ENCODE results near the gene DYNC1LI1. TPM values are rescaled to one million over a fixed set of nuclear protein-coding genes. Genes with fewer than 3 reads are reported as not detected.
"Not testable (repeated sequence)": the region's sequence is repeated elsewhere in the genome, so short reads cannot be mapped to it uniquely, and the experiment has no call there.

The DYNC1LI1 gene
- total and polyA plus RNA-seq, 7 experiments from 2014 or later, result 17.9 to 28.5 (median 27.1) TPM

DNA sequence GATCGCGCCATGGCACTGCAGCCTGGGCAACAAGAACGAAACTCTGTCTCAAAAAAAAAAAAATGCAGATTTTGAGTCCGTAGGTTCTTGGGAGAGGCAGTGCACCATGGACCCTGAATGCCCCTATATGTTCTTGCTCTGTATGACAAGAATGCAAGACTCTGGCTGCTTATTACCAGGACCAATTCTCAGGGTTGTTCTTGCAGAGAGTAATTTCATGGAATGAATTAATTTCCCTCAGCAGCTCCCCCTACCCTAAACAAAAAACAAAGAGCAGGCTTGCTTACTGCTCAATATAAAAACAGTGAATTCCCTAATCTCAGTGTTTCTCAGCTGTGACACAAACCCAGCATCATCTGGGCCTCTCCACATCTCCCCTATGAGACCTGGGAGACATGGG lies 20.5 kb upstream of the DYNC1LI1 start:
- H3K36me3 Mint-ChIP-seq, result no peaks in the 10 kb centered on the region
- ATAC-seq, result no peak
- CTCF ChIA-PET, result no interaction called here

DNA sequence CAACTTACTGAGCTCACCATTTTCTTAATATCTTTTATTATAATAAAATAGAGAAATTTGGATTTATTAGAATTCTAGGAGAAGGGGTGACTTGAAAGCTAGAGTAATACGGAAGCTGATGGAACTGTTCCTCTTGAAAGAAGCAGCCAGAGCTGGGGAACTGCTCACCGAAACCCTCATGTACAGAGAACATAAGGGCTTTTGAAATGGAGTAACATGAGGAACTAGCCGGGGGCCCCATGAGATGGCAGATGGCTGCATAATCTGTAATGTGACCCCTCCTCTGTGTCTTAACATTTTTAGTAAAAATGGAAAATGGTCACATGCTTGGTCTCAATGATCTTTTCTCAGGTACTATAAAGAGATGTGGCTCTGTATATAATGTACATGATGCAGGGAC lies 15.7 kb upstream of the DYNC1LI1 start:
- CTCF ChIA-PET, result interaction anchor here (0.7 to 1.2 kb wide), 2 partner anchors 12 to 469 kb away, joined by 3 to 5 read pairs; no protein-coding TSS in a partner anchor
- no peaks in the 10 kb centered on the region for H3K4me1 Mint-ChIP-seq
- H3K27me3 ChIP-seq (ENCODE audit: control insufficient read depth in 2 of 2, insufficient read depth in 2 of 2, low read length in 2 of 2), result no peaks in the 10 kb centered on the region
- DNase-seq (no peak), ATAC-seq (no peak)
- H3K4me1 ChIP-seq (ENCODE audit: control insufficient read depth in 2 of 2, insufficient read depth in 2 of 2, low read length in 2 of 2), result no peaks in the 10 kb centered on the region
- no peak overlapping the region for H3K4me3 ChIP-seq (ENCODE audit: low read length)
- H3K4me3 Mint-ChIP-seq, result no peak overlapping the region
- H3K36me3 ChIP-seq (ENCODE audit: control insufficient read depth in 2 of 3, insufficient read depth in 3 of 3, low read length in 3 of 3), result no peaks in the 10 kb centered on the region
- no peak overlapping the region for H3K27ac ChIP-seq (ENCODE audit: low read depth, low read length)
- H3K9me3 Mint-ChIP-seq, result no peaks in the 10 kb centered on the region
- POLR2A ChIA-PET, result no interaction called here
- H3K36me3 Mint-ChIP-seq, result no peaks in the 10 kb centered on the region
- H3K27me3 Mint-ChIP-seq, result peaks cover 0 to 36% (median 4%) of the 10 kb centered on the region in 5 donors
- intact Hi-C loops (cut with micrococcal nuclease), result no loop called here
- H3K27ac Mint-ChIP-seq, result no peak overlapping the region
- H3K9me3 ChIP-seq (ENCODE audit: control insufficient read depth in 2 of 3, low read length in 3 of 3), result no peaks in the 10 kb centered on the region

More for the DNA sequence above, 20.5 kb upstream of the DYNC1LI1 start:
- no peak for DNase-seq
- no peak overlapping the region for H3K4me3 ChIP-seq (ENCODE audit: low read length)
- intact Hi-C loops (cut with micrococcal nuclease), result no loop called here
- no peaks in the 10 kb centered on the region for H3K36me3 ChIP-seq (ENCODE audit: control insufficient read depth in 2 of 3, insufficient read depth in 3 of 3, low read length in 3 of 3)
- Mint-ChIP-seq H3K9me3 (no peaks in the 10 kb centered on the region), H3K27me3 (peaks cover 0 to 35% (median 3%) of the 10 kb centered on the region in 5 donors), H3K4me1 (peaks cover 0 to 6% (median 0%) of the 10 kb centered on the region in 7 donors), H3K27ac (no peak overlapping the region), H3K4me3 (no peak overlapping the region)
- no peaks in the 10 kb centered on the region for H3K4me1 ChIP-seq (ENCODE audit: control insufficient read depth in 2 of 2, insufficient read depth in 2 of 2, low read length in 2 of 2)
- H3K9me3 ChIP-seq (ENCODE audit: control insufficient read depth in 2 of 3, low read length in 3 of 3), result no peaks in the 10 kb centered on the region
- no peaks in the 10 kb centered on the region for H3K27me3 ChIP-seq (ENCODE audit: control insufficient read depth in 2 of 2, insufficient read depth in 2 of 2, low read length in 2 of 2)
- H3K27ac ChIP-seq (ENCODE audit: low read depth, low read length), result no peak overlapping the region
- POLR2A ChIA-PET, result no interaction called here

DNA sequence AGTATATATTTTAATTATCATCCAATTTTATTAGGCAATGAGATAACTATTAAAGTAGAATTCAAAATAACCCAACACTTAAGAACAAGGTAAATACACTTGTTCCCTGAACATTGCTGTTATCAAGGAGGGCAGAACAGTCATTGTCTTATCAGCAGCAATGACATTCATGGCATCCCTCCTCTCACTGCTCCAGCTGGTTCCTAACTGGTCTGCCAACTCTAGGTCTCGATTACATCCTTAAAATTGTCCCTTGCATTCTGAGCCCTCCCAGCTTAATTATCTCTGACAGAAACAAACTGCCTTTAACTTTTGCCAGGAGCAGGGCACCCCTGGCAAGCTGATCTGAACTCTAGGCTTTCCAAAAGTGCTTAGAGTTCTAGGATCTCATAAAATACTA lies 14.0 kb upstream of the DYNC1LI1 start:
- H3K4me1 Mint-ChIP-seq, result no peaks in the 10 kb centered on the region
- H3K4me1 ChIP-seq (ENCODE audit: control insufficient read depth in 2 of 2, insufficient read depth in 2 of 2, low read length in 2 of 2), result no peaks in the 10 kb centered on the region
- no peaks in the 10 kb centered on the region for H3K36me3 ChIP-seq (ENCODE audit: control insufficient read depth in 2 of 3, insufficient read depth in 3 of 3, low read length in 3 of 3)
- intact Hi-C loops (cut with micrococcal nuclease), result no loop called here
- peaks cover 0 to 35% (median 4%) of the 10 kb centered on the region in 5 donors for H3K27me3 Mint-ChIP-seq
- no peak overlapping the region for H3K4me3 Mint-ChIP-seq
- DNase-seq, result no peak
- POLR2A ChIA-PET, result no interaction called here
- no peaks in the 10 kb centered on the region for H3K36me3 Mint-ChIP-seq
- CTCF ChIA-PET, result interaction anchor here (0.8 kb wide), 1 partner anchor 71 kb away, joined by 3 read pairs; no protein-coding TSS in a partner anchor
- ATAC-seq, result no peak
- no peak overlapping the region for H3K27ac ChIP-seq (ENCODE audit: low read depth, low read length)
- no peaks in the 10 kb centered on the region for H3K27me3 ChIP-seq (ENCODE audit: control insufficient read depth in 2 of 2, insufficient read depth in 2 of 2, low read length in 2 of 2)
- H3K4me3 ChIP-seq (ENCODE audit: low read length), result no peak overlapping the region
- H3K27ac Mint-ChIP-seq, result no peak overlapping the region
- no peaks in the 10 kb centered on the region for H3K9me3 ChIP-seq (ENCODE audit: control insufficient read depth in 2 of 3, low read length in 3 of 3)
- no peaks in the 10 kb centered on the region for H3K9me3 Mint-ChIP-seq

GRCh38 chr3:32583708-32584107 lies 13.1 kb upstream of the DYNC1LI1 start:
- H3K36me3 Mint-ChIP-seq, result no peaks in the 10 kb centered on the region
- intact Hi-C loops (cut with micrococcal nuclease), result no loop called here
- ChIA-PET CTCF (no interaction called here), POLR2A (no interaction called here)
- Histone ChIP-seq H3K27ac (ENCODE audit: low read depth, low read length) (no peak overlapping the region), H3K9me3 (ENCODE audit: control insufficient read depth in 2 of 3, low read length in 3 of 3) (no peaks in the 10 kb centered on the region), H3K4me3 (ENCODE audit: low read length) (no peak overlapping the region), H3K27me3 (ENCODE audit: control insufficient read depth in 2 of 2, insufficient read depth in 2 of 2, low read length in 2 of 2) (no peaks in the 10 kb centered on the region), H3K36me3 (ENCODE audit: control insufficient read depth in 2 of 3, insufficient read depth in 3 of 3, low read length in 3 of 3) (no peaks in the 10 kb centered on the region), H3K4me1 (ENCODE audit: control insufficient read depth in 2 of 2, insufficient read depth in 2 of 2, low read length in 2 of 2) (no peaks in the 10 kb centered on the region)
- H3K27ac Mint-ChIP-seq, result no peak overlapping the region
- no peak for DNase-seq
- no peaks in the 10 kb centered on the region for H3K4me1 Mint-ChIP-seq
- no peaks in the 10 kb centered on the region for H3K9me3 Mint-ChIP-seq
- H3K4me3 Mint-ChIP-seq, result no peak overlapping the region
- ATAC-seq, result no peak
- peaks cover 0 to 28% (median 3%) of the 10 kb centered on the region in 5 donors for H3K27me3 Mint-ChIP-seq

DNA sequence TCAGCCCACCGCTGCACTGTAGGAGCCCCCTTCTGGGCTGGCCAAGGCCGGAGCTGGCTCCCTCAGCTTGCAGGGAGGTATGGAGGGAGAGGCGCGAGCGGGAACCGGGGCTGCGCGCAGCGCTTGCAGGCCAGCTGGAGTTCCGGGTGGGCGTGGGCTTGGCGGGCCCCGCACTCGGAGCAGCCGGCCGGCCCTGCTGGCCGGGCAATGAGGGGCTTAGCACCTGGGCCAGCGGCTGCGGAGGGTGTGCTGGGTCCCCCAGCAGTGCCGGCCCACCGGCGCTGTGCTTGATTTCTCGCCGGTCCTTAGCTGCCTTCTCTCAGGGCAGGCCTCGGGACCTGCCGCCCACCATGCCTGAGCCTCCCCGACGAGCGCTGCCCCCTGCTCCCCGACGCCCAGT lies 8.0 kb upstream of the DYNC1LI1 start:
- Mint-ChIP-seq H3K27me3 (peaks cover 0 to 12% (median 0%) of the 10 kb centered on the region in 5 donors), H3K4me1 (peaks cover 10 to 15% (median 11%) of the 10 kb centered on the region in 7 donors)
- POLR2A ChIA-PET, result interaction anchor here (1.0 to 1.7 kb wide), 2 partner anchors 9 to 11 kb away, joined by 4 to 7 read pairs; no protein-coding TSS in a partner anchor
- H3K36me3 ChIP-seq (ENCODE audit: control insufficient read depth in 2 of 3, insufficient read depth in 3 of 3, low read length in 3 of 3); H3K27me3 ChIP-seq (ENCODE audit: control insufficient read depth in 2 of 2, insufficient read depth in 2 of 2, low read length in 2 of 2); ATAC-seq; H3K9me3 ChIP-seq (ENCODE audit: control insufficient read depth in 2 of 3, low read length in 3 of 3); CTCF ChIA-PET; H3K4me3 ChIP-seq (ENCODE audit: low read length); H3K27ac Mint-ChIP-seq; H3K36me3 Mint-ChIP-seq; H3K4me1 ChIP-seq (ENCODE audit: control insufficient read depth in 2 of 2, insufficient read depth in 2 of 2, low read length in 2 of 2); H3K4me3 Mint-ChIP-seq; DNase-seq; H3K27ac ChIP-seq (ENCODE audit: low read depth, low read length); H3K9me3 Mint-ChIP-seq: not testable (repeated sequence)
- intact Hi-C loops (cut with micrococcal nuclease), result loop anchor here in 1 of 2 donors (10.0 kb wide), 2 partner anchors 664 to 856 kb away; no protein-coding TSS in a partner anchor

GRCh38 chr3:32577581-32578556 lies 7.2 kb upstream of the DYNC1LI1 start:
- ChIA-PET CTCF (no interaction called here), POLR2A (interaction anchor here (1.7 kb wide), 1 partner anchor 8 kb away, joined by 7 read pairs; no protein-coding TSS in a partner anchor)
- ATAC-seq (peak; percentile 67), DNase-seq (no peak)
- H3K27me3 Mint-ChIP-seq, result peaks cover 0 to 8% (median 0%) of the 10 kb centered on the region in 5 donors
- peak overlapping the region in 9 of 10 donors; percentile 16 to 83 (median 56) for H3K4me3 Mint-ChIP-seq
- no peaks in the 10 kb centered on the region for H3K36me3 Mint-ChIP-seq
- Histone ChIP-seq H3K27ac (ENCODE audit: low read depth, low read length) (no peak overlapping the region), H3K36me3 (ENCODE audit: control insufficient read depth in 2 of 3, insufficient read depth in 3 of 3, low read length in 3 of 3) (no peaks in the 10 kb centered on the region), H3K27me3 (ENCODE audit: control insufficient read depth in 2 of 2, insufficient read depth in 2 of 2, low read length in 2 of 2) (no peaks in the 10 kb centered on the region), H3K9me3 (ENCODE audit: control insufficient read depth in 2 of 3, low read length in 3 of 3) (no peaks in the 10 kb centered on the region), H3K4me3 (ENCODE audit: low read length) (peak overlapping the region; percentile 8), H3K4me1 (ENCODE audit: control insufficient read depth in 2 of 2, insufficient read depth in 2 of 2, low read length in 2 of 2) (peaks cover 0 to 8% of the 10 kb centered on the region in 2 donors)
- peak overlapping the region in 3 of 9 donors; percentile 9 to 66 (median 34) for H3K27ac Mint-ChIP-seq
- H3K9me3 Mint-ChIP-seq, result no peaks in the 10 kb centered on the region
- peaks cover 10 to 15% (median 11%) of the 10 kb centered on the region in 7 donors for H3K4me1 Mint-ChIP-seq
- intact Hi-C loops (cut with micrococcal nuclease), result loop anchor here (1.0 to 10.0 kb wide), 3 partner anchors 9 to 857 kb away; no protein-coding TSS in a partner anchor
